ENCODE data around the gene CCDC124.
A peak's percentile ranks its signal among the peaks of the same experiment; 100 is the strongest.

Gene CCDC124

GRCh38 chr19:17933414-17934129, 757 bp downstream of the CCDC124 start:
- DNase-seq (ENCODE audit: low read depth), result no peak

- no peak for DNase-seq (ENCODE audit: low read depth)
Measured at GRCh38 chr19:17936379-17936778, 3.6 kb downstream of the CCDC124 start.

- DNase-seq (ENCODE audit: low read depth), result no peak
Measured at GRCh38 chr19:17937371-17937900, 4.6 kb downstream of the CCDC124 start.

GRCh38 chr19:17938092-17938845, 5.5 kb downstream of the CCDC124 start:
- peak; percentile 56 for DNase-seq (ENCODE audit: low read depth)

- DNase-seq (ENCODE audit: low read depth), result no peak
Measured at GRCh38 chr19:17942181-17942580, 9.4 kb downstream of the CCDC124 start.

GRCh38 chr19:17942582-17943273, 9.9 kb downstream of the CCDC124 start:
- no peak for DNase-seq (ENCODE audit: low read depth)

- no peak for DNase-seq (ENCODE audit: low read depth)
Measured at GRCh38 chr19:17943274-17944221, 10.7 kb downstream of the CCDC124 start.

- peak; percentile 47 for DNase-seq (ENCODE audit: low read depth)
Measured at GRCh38 chr19:17944301-17944700, 11.5 kb downstream of the CCDC124 start.

GRCh38 chr19:17946965-17947784, 14.4 kb downstream of the CCDC124 start:
- DNase-seq (ENCODE audit: low read depth), result no peak

- peak; percentile 35 for DNase-seq (ENCODE audit: low read depth)
Measured at GRCh38 chr19:17947815-17948513, 15.1 kb downstream of the CCDC124 start.

GRCh38 chr19:17948514-17948900, 15.7 kb downstream of the CCDC124 start:
- DNase-seq (ENCODE audit: low read depth), result no peak

- DNase-seq (ENCODE audit: low read depth), result no peak
Measured at GRCh38 chr19:17948931-17949930, 16.4 kb downstream of the CCDC124 start.

GRCh38 chr19:17949956-17950309, 17.1 kb downstream of the CCDC124 start:
- no peak for DNase-seq (ENCODE audit: low read depth)

GRCh38 chr19:17950310-17951156, 17.7 kb downstream of the CCDC124 start:
- no peak for DNase-seq (ENCODE audit: low read depth)

- no peak for DNase-seq (ENCODE audit: low read depth)
Measured at GRCh38 chr19:17951157-17951989, 18.6 kb downstream of the CCDC124 start.

GRCh38 chr19:17951990-17952976, 19.5 kb downstream of the CCDC124 start:
- no peak for DNase-seq (ENCODE audit: low read depth)

All from non-pigmented ciliary epithelial cell (primary cell).